ENCODE data around the gene IRF8. TPM values are rescaled to one million over a fixed set of nuclear protein-coding genes. Genes with fewer than 3 reads are reported as not detected.

IRF8 gene
- total RNA-seq, 1 experiment from 2014 or later = 5.0 TPM

DNA sequence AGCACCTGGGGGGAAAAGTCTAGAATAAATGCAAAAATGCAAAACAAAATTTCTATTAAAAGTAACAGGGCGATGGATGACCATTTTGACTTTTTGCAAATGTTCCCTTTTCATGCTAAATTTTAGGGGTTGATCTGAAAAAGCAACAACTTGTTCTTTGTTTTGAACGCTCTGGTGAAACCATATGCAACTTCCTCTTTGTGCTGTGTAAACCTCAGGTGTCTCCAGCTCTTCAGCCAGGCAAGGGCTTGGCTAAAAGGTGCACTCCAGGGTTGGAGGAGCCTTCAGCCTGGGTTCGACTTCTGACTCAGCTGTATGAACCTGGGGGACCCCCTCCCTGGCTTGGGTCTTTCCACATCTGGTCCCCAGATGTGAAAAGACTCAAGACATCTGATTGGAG lies 9.5 kb downstream of the IRF8 start:
- CTCF ChIA-PET = interaction anchor here (1.1 kb wide), 1 partner anchor 87 kb away, joined by 3 read pairs; no protein-coding TSS in a partner anchor

DNA sequence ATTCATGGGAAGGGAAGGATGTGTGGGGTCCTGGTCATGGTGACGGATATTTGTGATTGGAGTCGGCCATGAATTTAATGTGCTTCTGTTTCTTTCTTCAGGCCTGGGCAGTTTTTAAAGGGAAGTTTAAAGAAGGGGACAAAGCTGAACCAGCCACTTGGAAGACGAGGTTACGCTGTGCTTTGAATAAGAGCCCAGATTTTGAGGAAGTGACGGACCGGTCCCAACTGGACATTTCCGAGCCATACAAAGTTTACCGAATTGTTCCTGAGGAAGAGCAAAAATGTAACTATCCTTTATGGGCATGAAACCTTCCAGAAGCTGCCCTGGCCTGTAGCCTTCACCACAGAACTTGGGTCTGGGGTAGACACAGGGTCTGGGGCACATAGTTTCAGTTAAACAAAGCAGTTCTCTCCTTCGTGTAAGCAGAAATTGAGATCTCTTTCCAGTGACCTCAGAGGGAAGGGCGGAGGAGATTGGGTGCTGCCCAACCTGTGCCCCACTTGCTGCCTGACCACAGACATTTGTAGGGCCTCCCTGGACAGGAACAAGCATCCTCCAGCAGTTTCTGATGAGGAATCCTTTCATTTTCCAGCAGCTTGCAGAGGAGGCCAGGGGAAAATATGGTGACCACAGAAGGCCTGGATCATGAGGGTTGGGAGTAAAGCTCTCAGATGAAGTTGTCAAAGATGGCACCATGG lies 10.1 kb downstream of the IRF8 start:
- intact Hi-C loops (cut with micrococcal nuclease; ENCODE audit: unreplicated experiment) = no loop called here
- Mint-ChIP-seq H3K27ac (ENCODE audit: unreplicated experiment) (no peak overlapping the region), H3K36me3 (ENCODE audit: insufficient read depth, unreplicated experiment) (no peaks in the 10 kb centered on the region), H3K27me3 (ENCODE audit: unreplicated experiment) (peaks cover 5% of the 10 kb centered on the region), H3K4me3 (ENCODE audit: low read depth, unreplicated experiment) (no peak overlapping the region), H3K4me1 (ENCODE audit: low read depth, unreplicated experiment) (no peaks in the 10 kb centered on the region), H3K9me3 (ENCODE audit: low read depth, unreplicated experiment) (peaks cover 5% of the 10 kb centered on the region)
- DNase-seq = no peak
- CTCF ChIA-PET = interaction anchor here (1.1 kb wide), 1 partner anchor 88 kb away, joined by 3 read pairs; no protein-coding TSS in a partner anchor
- no TSS peak for BruUV-seq (replicated peaks)
- TF ChIP-seq, protein P1, sequence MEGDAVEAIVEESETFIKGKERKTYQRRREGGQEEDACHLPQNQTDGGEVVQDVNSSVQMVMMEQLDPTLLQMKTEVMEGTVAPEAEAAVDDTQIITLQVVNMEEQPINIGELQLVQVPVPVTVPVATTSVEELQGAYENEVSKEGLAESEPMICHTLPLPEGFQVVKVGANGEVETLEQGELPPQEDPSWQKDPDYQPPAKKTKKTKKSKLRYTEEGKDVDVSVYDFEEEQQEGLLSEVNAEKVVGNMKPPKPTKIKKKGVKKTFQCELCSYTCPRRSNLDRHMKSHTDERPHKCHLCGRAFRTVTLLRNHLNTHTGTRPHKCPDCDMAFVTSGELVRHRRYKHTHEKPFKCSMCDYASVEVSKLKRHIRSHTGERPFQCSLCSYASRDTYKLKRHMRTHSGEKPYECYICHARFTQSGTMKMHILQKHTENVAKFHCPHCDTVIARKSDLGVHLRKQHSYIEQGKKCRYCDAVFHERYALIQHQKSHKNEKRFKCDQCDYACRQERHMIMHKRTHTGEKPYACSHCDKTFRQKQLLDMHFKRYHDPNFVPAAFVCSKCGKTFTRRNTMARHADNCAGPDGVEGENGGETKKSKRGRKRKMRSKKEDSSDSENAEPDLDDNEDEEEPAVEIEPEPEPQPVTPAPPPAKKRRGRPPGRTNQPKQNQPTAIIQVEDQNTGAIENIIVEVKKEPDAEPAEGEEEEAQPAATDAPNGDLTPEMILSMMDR (IDR thresholded peaks at IDR 0.05; ENCODE audit: unreplicated experiment) = no peak

More for the DNA sequence above, 9.5 kb downstream of the IRF8 start:
- TF ChIP-seq, protein P1 (IDR thresholded peaks at IDR 0.05; ENCODE audit: unreplicated experiment) = no peak
- H3K27ac Mint-ChIP-seq (ENCODE audit: unreplicated experiment) = no peak overlapping the region
- H3K27me3 Mint-ChIP-seq (ENCODE audit: unreplicated experiment) = peaks cover 11% of the 10 kb centered on the region
- no peaks in the 10 kb centered on the region for H3K4me1 Mint-ChIP-seq (ENCODE audit: low read depth, unreplicated experiment)
- no TSS peak for BruUV-seq (replicated peaks)
- H3K36me3 Mint-ChIP-seq (ENCODE audit: insufficient read depth, unreplicated experiment) = no peaks in the 10 kb centered on the region
- peaks cover 5% of the 10 kb centered on the region for H3K9me3 Mint-ChIP-seq (ENCODE audit: low read depth, unreplicated experiment)
- H3K4me3 Mint-ChIP-seq (ENCODE audit: low read depth, unreplicated experiment) = no peak overlapping the region
- no peak for DNase-seq
- intact Hi-C loops (cut with micrococcal nuclease; ENCODE audit: unreplicated experiment) = no loop called here

DNA sequence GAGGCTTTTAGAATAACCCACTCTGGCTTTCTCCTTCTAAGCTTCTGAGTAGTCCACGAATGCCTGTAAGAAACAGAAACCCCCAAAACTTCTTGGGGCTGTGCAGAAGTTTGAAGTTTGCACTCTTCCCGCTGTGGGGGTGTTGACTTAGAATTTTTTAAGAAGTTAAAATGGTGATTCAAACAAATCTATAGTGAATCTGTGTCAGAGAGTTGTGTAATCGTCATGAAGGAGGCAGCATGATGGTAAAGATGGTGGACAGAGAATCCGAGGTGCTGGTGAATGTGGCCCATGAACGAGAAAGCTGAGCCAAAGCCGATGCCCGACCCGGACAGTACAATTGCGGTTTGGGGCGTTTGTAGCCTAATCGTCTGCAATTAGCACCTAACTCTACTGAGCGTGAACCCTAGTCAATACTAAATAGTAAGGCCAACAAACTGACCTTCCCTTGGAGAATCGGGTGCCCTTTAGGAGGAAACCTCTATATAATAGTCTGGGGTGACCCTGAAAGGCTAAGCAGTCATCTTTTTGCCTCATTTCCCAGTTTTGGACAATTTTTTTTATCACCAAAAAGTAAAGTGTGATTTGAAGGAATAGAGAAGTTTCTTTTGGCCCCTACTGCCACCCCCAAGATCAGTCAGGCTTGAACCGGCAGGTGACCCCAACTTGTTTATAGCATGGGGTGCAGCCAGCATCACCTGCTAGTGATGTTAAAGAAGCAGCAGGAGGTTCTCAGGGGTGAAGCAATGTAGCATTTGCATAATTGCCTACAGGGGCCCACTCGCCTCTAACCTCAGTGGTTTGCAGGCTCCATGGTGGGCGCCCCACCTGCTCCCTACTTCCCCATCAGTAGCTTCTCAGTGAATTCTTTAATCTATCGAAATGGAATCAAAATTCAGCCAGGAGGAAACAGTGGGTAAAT lies 11.2 kb downstream of the IRF8 start:
- DNase-seq = no peak
- H3K27me3 Mint-ChIP-seq (ENCODE audit: unreplicated experiment) = no peaks in the 10 kb centered on the region
- no TSS peak for BruUV-seq (replicated peaks)
- no peaks in the 10 kb centered on the region for H3K36me3 Mint-ChIP-seq (ENCODE audit: insufficient read depth, unreplicated experiment)
- CTCF ChIA-PET = interaction anchor here (0.6 kb wide), 1 partner anchor 94 kb away, joined by 4 read pairs; no protein-coding TSS in a partner anchor
- peaks cover 5% of the 10 kb centered on the region for H3K9me3 Mint-ChIP-seq (ENCODE audit: low read depth, unreplicated experiment)
- H3K27ac Mint-ChIP-seq (ENCODE audit: unreplicated experiment) = no peak overlapping the region
- H3K4me1 Mint-ChIP-seq (ENCODE audit: low read depth, unreplicated experiment) = no peaks in the 10 kb centered on the region
- TF ChIP-seq, protein P1 (IDR thresholded peaks at IDR 0.05; ENCODE audit: unreplicated experiment) = no peak
- intact Hi-C loops (cut with micrococcal nuclease; ENCODE audit: unreplicated experiment) = no loop called here
- no peak overlapping the region for H3K4me3 Mint-ChIP-seq (ENCODE audit: low read depth, unreplicated experiment)

DNA sequence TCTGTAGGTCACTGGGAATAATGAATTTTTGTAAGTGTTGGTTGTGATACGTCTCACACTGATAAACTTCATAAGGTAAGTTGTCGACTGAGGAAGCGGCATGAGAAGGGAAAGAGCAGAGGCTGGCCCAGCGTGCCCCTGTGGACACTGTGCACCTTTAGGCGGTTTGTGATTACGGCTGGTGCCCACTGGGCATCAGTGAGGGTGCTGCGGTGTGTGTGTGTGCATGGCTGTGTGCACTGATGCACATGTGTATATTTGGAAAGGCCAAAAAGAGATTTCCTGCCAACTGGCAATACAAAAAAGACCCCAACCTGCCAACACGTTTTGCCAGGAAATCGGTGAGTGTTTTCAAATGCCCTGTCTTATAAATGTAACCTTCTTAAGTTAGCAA lies 11.9 kb downstream of the IRF8 start:
- no TSS peak for BruUV-seq (replicated peaks)
- intact Hi-C loops (cut with micrococcal nuclease; ENCODE audit: unreplicated experiment) = no loop called here
- CTCF ChIA-PET = no interaction called here
- H3K36me3 Mint-ChIP-seq (ENCODE audit: insufficient read depth, unreplicated experiment) = no peaks in the 10 kb centered on the region
- no peaks in the 10 kb centered on the region for H3K4me1 Mint-ChIP-seq (ENCODE audit: low read depth, unreplicated experiment)
- peaks cover 3% of the 10 kb centered on the region for H3K9me3 Mint-ChIP-seq (ENCODE audit: low read depth, unreplicated experiment)
- TF ChIP-seq, protein P1 (IDR thresholded peaks at IDR 0.05; ENCODE audit: unreplicated experiment) = no peak
- H3K27ac Mint-ChIP-seq (ENCODE audit: unreplicated experiment) = no peak overlapping the region
- no peak overlapping the region for H3K4me3 Mint-ChIP-seq (ENCODE audit: low read depth, unreplicated experiment)
- H3K27me3 Mint-ChIP-seq (ENCODE audit: unreplicated experiment) = no peaks in the 10 kb centered on the region
- DNase-seq = no peak

Measured in Calu3 (cell line).